Glutamatergic neuron (in vitro differentiated cells): Measurements from ENCODE around the gene NRARP. TPM values are rescaled to one million over a fixed set of nuclear protein-coding genes. Genes with fewer than 3 reads are reported as not detected.

Experiments used
- DNase-seq: peaks from one replicate; pipeline ENCODE4 v3.0.0; 2022
- H3K27ac Mint-ChIP-seq: one replicate; pipeline ENCODE4 v1.8.0; 2020; ENCODE audit warnings: mild to moderate bottlenecking, mixed read lengths, inconsistent platforms; ENCODE audit not compliant: unreplicated experiment
- H3K27me3 Mint-ChIP-seq: one replicate; pipeline ENCODE4 v1.8.0; 2020; ENCODE audit warnings: mild to moderate bottlenecking, moderate library complexity, mixed read lengths, inconsistent platforms; ENCODE audit not compliant: unreplicated experiment
- H3K36me3 Mint-ChIP-seq: one replicate; pipeline ENCODE4 v1.8.0; 2020; ENCODE audit warnings: mild to moderate bottlenecking, mixed read lengths, inconsistent platforms; ENCODE audit not compliant: unreplicated experiment
- H3K4me1 Mint-ChIP-seq: one replicate; pipeline ENCODE4 v1.8.0; 2020; ENCODE audit warnings: mild to moderate bottlenecking, low read depth, mixed read lengths, inconsistent platforms; ENCODE audit not compliant: unreplicated experiment
- H3K4me3 Mint-ChIP-seq: one replicate; pipeline ENCODE4 v1.8.0; 2020; ENCODE audit warnings: mild to moderate bottlenecking, mixed read lengths, inconsistent platforms; ENCODE audit not compliant: unreplicated experiment
- H3K9me3 Mint-ChIP-seq: one replicate; pipeline ENCODE4 v1.8.0; 2020; ENCODE audit warnings: mild to moderate bottlenecking, moderate library complexity, mixed read lengths, inconsistent platforms; ENCODE audit not compliant: unreplicated experiment
- total RNA-seq: library from RNA; stranded (reverse); fragmentation: NEBNext Ultra II Directional; extraction: Animal tissue kit (Norgen Biotek cat#: 25700); gene quantifications from one replicate; pipeline ENCODE4 v1.2.1, GENCODE V29; 2021; ENCODE audit not compliant: unreplicated experiment
- TF ChIP-seq, protein P1 (sequence below): fragments of 200-600 bp; sonication (generic); IDR thresholded peaks from one replicate; pipeline ENCODE4 v1.5.0; 2021; ENCODE audit not compliant: partially characterized antibody, unreplicated experiment

Gene NRARP
- total RNA-seq, 1 donor from 2014 or later: 15.2 TPM

DNA sequence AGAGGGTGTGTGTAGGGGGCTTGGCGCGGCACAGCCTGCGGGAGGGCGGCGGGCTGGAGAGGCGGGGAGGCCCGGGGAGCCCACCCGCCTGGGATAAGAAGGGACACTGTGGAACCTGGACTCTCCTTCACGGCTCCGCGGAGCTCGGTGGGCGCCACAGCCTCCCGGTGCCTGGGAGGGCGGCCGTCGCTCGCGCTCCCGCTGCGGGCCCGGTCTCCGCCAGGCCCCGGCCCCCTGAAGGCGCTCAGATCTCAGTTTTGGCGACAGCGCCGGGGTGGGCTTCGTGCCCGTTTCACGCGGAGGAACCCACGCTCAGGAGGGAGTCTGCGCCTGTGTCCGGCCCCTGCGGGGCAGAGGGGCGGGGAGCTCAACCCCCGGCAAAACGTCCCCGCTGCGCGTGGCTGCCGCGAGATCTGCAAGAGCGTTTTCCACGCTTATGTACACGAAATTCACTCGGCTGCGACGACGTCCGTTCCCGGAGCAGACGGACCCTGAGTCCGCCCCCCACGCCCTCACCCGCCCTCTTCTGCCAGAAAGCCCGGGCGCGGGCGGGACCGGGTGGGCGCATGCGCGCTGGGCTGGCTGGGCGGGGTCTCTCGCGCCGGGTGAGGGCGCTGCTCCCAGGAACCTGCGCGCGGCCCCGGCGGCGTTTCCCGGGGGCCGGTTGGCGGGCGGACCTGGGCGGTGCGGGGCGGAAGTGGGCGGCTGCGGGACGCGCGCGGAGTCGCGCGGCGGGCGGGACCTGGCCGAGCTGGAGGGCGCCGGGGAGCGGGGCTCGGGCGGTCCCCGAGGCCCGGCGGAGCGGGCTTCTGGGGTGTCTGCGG lies 47.2 kb downstream of the NRARP start, which contains the start of gene NELFB:
Gene NELFB (plus strand): TSS at position 704 of the 824 bp plus-strand sequence.
- H3K4me3 Mint-ChIP-seq: peak within 1 kb of the TSS; percentile 92
- H3K27ac Mint-ChIP-seq: peak within 1 kb of the TSS; percentile 68
- H3K27me3 Mint-ChIP-seq: peaks cover 2% of the 10 kb centered on the region
- H3K36me3 Mint-ChIP-seq: no peaks in the 10 kb centered on the region
- H3K4me1 Mint-ChIP-seq: peaks cover 1% of the 10 kb centered on the region
- DNase-seq: peak; percentile 98
- TF ChIP-seq, protein P1, sequence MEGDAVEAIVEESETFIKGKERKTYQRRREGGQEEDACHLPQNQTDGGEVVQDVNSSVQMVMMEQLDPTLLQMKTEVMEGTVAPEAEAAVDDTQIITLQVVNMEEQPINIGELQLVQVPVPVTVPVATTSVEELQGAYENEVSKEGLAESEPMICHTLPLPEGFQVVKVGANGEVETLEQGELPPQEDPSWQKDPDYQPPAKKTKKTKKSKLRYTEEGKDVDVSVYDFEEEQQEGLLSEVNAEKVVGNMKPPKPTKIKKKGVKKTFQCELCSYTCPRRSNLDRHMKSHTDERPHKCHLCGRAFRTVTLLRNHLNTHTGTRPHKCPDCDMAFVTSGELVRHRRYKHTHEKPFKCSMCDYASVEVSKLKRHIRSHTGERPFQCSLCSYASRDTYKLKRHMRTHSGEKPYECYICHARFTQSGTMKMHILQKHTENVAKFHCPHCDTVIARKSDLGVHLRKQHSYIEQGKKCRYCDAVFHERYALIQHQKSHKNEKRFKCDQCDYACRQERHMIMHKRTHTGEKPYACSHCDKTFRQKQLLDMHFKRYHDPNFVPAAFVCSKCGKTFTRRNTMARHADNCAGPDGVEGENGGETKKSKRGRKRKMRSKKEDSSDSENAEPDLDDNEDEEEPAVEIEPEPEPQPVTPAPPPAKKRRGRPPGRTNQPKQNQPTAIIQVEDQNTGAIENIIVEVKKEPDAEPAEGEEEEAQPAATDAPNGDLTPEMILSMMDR: no peak
- H3K9me3 Mint-ChIP-seq: peaks cover 5% of the 10 kb centered on the region

DNA sequence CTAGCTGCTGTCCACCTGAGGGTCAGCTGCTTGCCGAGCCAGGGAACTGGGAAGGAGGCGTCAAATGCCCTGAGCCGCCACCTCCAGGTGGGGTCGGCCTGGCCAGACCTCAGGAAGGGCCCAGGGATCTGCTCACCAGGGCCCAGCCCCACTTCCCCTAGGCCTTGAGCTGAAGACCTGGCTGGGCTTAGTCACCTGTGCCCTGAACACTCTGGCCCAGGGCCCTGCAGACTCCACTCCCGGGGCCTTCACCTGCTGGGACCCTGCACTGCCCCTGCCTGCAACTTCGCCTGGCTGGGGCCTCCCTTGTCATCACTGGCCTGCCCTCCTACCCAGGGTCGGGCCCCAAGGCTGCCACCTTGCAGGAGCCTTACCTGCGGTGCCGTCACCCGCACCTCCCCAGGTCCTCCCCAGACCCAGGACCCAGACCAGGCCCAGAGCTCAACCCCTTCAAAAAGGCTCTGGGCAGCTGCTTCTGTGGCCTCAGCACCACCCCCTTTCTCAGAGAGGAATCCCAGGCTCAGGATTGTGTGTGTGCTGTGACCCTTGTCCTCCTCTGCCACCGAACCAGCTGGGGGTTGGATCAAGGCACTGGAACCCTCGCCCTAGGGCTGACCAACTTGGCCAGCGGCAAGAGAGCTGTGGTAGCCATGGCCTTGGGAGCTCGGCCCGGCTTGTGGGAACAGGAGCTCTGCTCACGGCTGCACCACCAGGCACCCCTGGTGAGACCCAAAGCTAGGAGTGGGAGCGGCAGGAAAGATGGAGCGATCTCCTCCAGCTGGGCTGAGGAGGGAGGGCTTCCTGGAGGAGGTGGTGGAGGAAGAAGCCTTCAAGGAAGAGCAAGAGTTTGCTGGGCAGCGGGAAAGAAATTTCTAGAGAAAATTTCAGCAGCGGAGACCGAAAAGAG lies 48.1 kb downstream of the NRARP start:
- H3K27ac Mint-ChIP-seq: peak overlapping the region; percentile 68
- H3K36me3 Mint-ChIP-seq: no peaks in the 10 kb centered on the region
- peak overlapping the region; percentile 92 for H3K4me3 Mint-ChIP-seq
- H3K4me1 Mint-ChIP-seq: peaks cover 1% of the 10 kb centered on the region
- no peak for DNase-seq
- peaks cover 5% of the 10 kb centered on the region for H3K9me3 Mint-ChIP-seq
- TF ChIP-seq, protein P1: no peak
- peaks cover 2% of the 10 kb centered on the region for H3K27me3 Mint-ChIP-seq

DNA sequence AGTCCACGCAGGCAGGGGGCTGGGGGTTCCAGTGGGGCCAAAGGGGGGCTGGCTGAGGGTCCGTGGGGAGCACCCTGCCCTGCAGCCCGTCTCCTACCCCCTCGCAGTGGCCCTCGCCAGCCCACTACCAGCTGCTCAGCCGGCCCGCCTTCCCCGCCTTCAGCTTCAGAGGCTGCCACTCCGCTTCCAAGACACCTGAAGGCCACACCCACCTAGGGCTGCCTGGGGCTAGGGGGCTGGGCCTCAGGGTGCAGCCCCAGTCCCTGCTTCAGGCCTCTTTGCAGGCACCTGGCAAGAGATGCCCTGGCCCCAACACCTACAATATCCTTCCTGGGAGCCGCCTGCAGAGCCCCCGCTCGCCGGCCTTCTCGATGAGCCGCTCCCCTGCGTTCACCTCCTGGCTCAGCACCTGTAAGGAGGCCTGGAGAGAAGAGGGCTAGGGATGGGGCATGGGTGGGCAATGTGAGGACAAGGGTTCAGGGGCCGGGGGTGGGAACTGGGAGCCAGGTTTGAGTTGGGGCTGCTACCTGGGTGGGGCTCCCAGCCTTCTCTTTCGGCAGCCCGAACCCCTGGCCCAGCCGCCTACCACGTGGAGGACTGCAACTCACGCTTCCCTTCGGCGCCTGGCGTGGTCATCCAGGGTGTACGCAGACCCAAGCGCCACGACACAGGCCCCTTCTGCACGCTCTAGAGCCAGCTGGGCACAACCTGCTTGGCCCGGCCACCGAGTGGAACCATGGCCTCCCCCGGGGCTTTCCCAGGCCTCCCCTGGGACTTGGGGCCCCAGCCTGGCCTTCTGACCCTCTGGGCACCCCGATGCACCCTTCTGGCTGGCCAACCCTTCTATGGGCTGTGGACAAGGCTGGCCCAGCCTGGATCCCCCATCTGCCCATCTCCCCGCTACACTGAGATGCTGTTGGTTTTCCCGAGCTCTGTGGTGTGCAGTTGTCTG lies 49.2 kb downstream of the NRARP start:
- Mint-ChIP-seq H3K27me3 (peaks cover 2% of the 10 kb centered on the region), H3K4me3 (no peak overlapping the region), H3K27ac (no peak overlapping the region), H3K9me3 (peaks cover 5% of the 10 kb centered on the region), H3K4me1 (peaks cover 1% of the 10 kb centered on the region), H3K36me3 (no peaks in the 10 kb centered on the region)
- DNase-seq: no peak
- TF ChIP-seq, protein P1: no peak

DNA sequence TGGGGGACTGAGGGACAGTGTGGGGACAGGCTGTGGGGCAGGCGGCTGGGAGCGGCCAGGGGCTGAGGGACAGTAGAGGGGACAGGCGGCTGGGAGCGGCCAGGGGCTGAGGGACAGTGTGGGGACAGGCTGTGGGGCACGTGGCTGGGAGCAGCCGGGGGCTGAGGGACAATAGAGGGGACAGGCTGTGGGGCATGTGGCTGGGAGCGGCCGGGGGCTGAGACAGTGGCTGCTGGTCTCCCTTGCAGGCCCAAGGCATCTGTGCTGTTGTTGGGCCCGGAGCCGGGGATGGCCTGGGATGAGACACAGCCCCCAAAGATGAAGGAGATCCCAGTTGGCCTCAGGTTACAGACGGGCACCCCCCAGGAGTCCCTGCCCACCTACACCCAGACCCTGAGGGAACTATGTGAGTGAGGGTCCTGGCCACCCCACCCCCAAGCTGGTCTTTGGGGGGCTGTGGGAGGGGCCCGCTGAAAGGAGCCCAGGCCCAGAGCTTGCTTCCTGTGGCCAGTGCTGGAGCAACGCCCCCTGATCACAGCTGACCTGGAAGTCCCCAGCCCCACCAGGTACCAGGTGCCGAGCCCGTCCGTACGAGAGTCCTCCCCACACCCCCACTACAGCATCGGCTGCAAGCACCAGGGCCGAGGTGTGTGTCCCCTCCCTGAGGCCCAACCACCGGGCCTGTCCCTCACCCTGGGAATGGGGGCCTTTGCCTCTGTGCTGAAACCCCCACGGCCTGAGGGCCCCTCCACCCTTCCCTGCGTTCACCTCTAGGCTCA lies 50.4 kb downstream of the NRARP start:
- H3K27ac Mint-ChIP-seq: no peak overlapping the region
- peaks cover 1% of the 10 kb centered on the region for H3K4me1 Mint-ChIP-seq
- H3K27me3 Mint-ChIP-seq: peaks cover 2% of the 10 kb centered on the region
- TF ChIP-seq, protein P1: no peak
- no peak overlapping the region for H3K4me3 Mint-ChIP-seq
- H3K9me3 Mint-ChIP-seq: peaks cover 4% of the 10 kb centered on the region
- no peaks in the 10 kb centered on the region for H3K36me3 Mint-ChIP-seq
- DNase-seq: no peak
